22Rv1 (cell line): Measurements from ENCODE around the gene CRYBB3.
"Not testable (repeated sequence)": the region's sequence is repeated elsewhere in the genome, so short reads cannot be mapped to it uniquely, and the experiment has no call there.

Experiments used
- CTCF ChIP-seq: fragments of 450-650 bp; IDR thresholded peaks from 2 replicates; pipeline ENCODE4 v1.5.1; 2017; ENCODE audit warnings: mild to moderate bottlenecking
- ZFX ChIP-seq: fragments of 450-650 bp; IDR thresholded peaks from 2 replicates; pipeline ENCODE4 v1.6.1; 2017; ENCODE audit warnings: antibody characterized with exemption, borderline replicate concordance

GRCh38 chr22:25238058-25238457, 38.4 kb downstream of the CRYBB3 start:
- TF ChIP-seq CTCF, ZFX: not testable (repeated sequence)
